Lung (tissue), 12 donors: Measurements from ENCODE around the gene MOGAT1. TPM values are rescaled to one million over a fixed set of nuclear protein-coding genes. Genes with fewer than 3 reads are reported as not detected.

Experiments
- ATAC-seq: fragments of 200-7000 bp; cut with Tn5 transposase; one replicate; pipeline ENCODE4 v1.9.1; 2020; ENCODE audit warnings: moderate number of reproducible peaks; ENCODE audit not compliant: insufficient read depth, low FRiP score
- DNase-seq, 3 donors: peaks; one replicate each; pipeline ENCODE4 v3.0.0-alpha.2; 2013 to 2017
- H3K27ac ChIP-seq, 2 donors: one replicate each; pipeline ENCODE4 v1.5.1; 2013; ENCODE audit warnings: mild to moderate bottlenecking in 2 of 2, moderate library complexity in 2 of 2, control low read depth in 1 of 2, inconsistent platforms in 1 of 2, low read depth in 1 of 2, low read length in 1 of 2
- H3K27me3 ChIP-seq, 3 donors: one replicate each; pipeline ENCODE4 v1.5.1; 2013; ENCODE audit warnings: low read length in 2 of 3; ENCODE audit not compliant: control insufficient read depth in 3 of 3, insufficient read depth in 3 of 3
- H3K36me3 ChIP-seq, 4 donors: one replicate each; pipeline ENCODE4 v1.5.1; 2013; ENCODE audit warnings: low read length in 4 of 4, mild to moderate bottlenecking in 1 of 4, moderate library complexity in 1 of 4; ENCODE audit not compliant: control insufficient read depth in 4 of 4, insufficient read depth in 4 of 4
- H3K4me1 ChIP-seq, 5 donors: one replicate each; pipeline ENCODE4 v1.5.1; 2013; ENCODE audit warnings: low read length in 5 of 5, mild to moderate bottlenecking in 2 of 5, moderate library complexity in 1 of 5; ENCODE audit not compliant: control insufficient read depth in 5 of 5, insufficient read depth in 5 of 5
- H3K4me3 ChIP-seq: one replicate; pipeline ENCODE4 v1.5.1; 2013; ENCODE audit warnings: mild to moderate bottlenecking, control low read depth, moderate library complexity
- H3K9ac ChIP-seq, 2 donors: one replicate each; pipeline ENCODE4 v1.5.1; 2013; ENCODE audit warnings: low read length in 2 of 2, control low read depth in 1 of 2; ENCODE audit not compliant: insufficient read depth in 1 of 2
- H3K9me3 ChIP-seq, 4 donors: one replicate each; pipeline ENCODE4 v1.5.1; 2013; ENCODE audit warnings: low read length in 3 of 4, mild to moderate bottlenecking in 1 of 4, moderate library complexity in 1 of 4; ENCODE audit not compliant: control insufficient read depth in 4 of 4, insufficient read depth in 3 of 4
- CTCF ChIP-seq: IDR thresholded peaks from 2 replicates; pipeline ENCODE4 v1.5.1; 2012; ENCODE audit warnings: mild to moderate bottlenecking; ENCODE audit errors: control extremely low read depth, extremely low read depth
- whole genome bisulfite sequencing, 2 donors: extraction: QIAGEN DNeasy Blood & Tissue Kit; methylation state at CpG; one replicate each; pipeline ENCODE4 v1.1.7; 2013; 5-methylcytosine and 5-hydroxymethylcytosine counted together
- polyA plus RNA-seq, 2 donors: library from polyadenylated mRNA; stranded (reverse); fragments of 200-250 nt; gene quantifications; one replicate each; pipeline ENCODE4 v1.2.1, GENCODE V29; 2013
- total RNA-seq, 2 donors: library from RNA; depleted of rRNA in 1 of 2; stranded (reverse); fragments of >200 nt in 1 of 2; gene quantifications; one replicate each; pipeline ENCODE4 v1.2.1, GENCODE V29; 2014 to 2021
- donor health status: control.
- donor health status: control.
- donor health status: Bipolar disorder and iron deficiency.
- donor health status: healthy.
- donor health status: DM: yes; HTN: yes; CAD: no.

Gene MOGAT1
- total and polyA plus RNA-seq, 4 donors, result 0.08 to 1.7 (median 0.18) TPM; not detected in 1

GRCh38 chr2:222623756-222624309 is 47.6 kb upstream of the MOGAT1 start:
- H3K9ac ChIP-seq, result no peak overlapping the region
- no peak for ATAC-seq
- peaks cover 15 to 49% (median 23%) of the 10 kb centered on the region in 4 donors for H3K36me3 ChIP-seq
- H3K4me1 ChIP-seq, result no peaks in the 10 kb centered on the region
- no peak overlapping the region for H3K4me3 ChIP-seq
- no peak for DNase-seq
- TF ChIP-seq CTCF, result no peak
- H3K9me3 ChIP-seq, result no peaks in the 10 kb centered on the region
- 87 to 89% methylated on average over 6 of the region's 6 CpGs for WGBS, 2 donors
- H3K27ac ChIP-seq, result no peak overlapping the region
- no peaks in the 10 kb centered on the region for H3K27me3 ChIP-seq

- no peaks in the 10 kb centered on the region for H3K27me3 ChIP-seq
- H3K4me3 ChIP-seq, result no peak overlapping the region
- no peak overlapping the region for H3K27ac ChIP-seq
- peaks cover 14 to 38% (median 29%) of the 10 kb centered on the region in 4 donors for H3K36me3 ChIP-seq
- DNase-seq, result no peak
- H3K9ac ChIP-seq, result no peak overlapping the region
- H3K4me1 ChIP-seq, result no peaks in the 10 kb centered on the region
- H3K9me3 ChIP-seq, result no peaks in the 10 kb centered on the region
- TF ChIP-seq CTCF, result no peak
- WGBS, 2 donors, result 95 to 96% methylated on average over 5 of the region's 5 CpGs
- ATAC-seq, result no peak
Measured at GRCh38 chr2:222627764-222628163, 43.7 kb upstream of the MOGAT1 start.

- Histone ChIP-seq H3K9ac (no peak overlapping the region), H3K27me3 (no peaks in the 10 kb centered on the region), H3K27ac (no peak overlapping the region), H3K9me3 (no peaks in the 10 kb centered on the region), H3K4me1 (no peaks in the 10 kb centered on the region), H3K36me3 (peaks cover 7 to 38% (median 15%) of the 10 kb centered on the region in 4 donors), H3K4me3 (no peak overlapping the region)
- no peak for TF ChIP-seq CTCF
- no peak for ATAC-seq
- DNase-seq, result no peak
- WGBS, 2 donors, result 98 to 100% methylated on average over 1 of the region's 1 CpG
Measured at GRCh38 chr2:222635295-222635694, 36.2 kb upstream of the MOGAT1 start.

- Histone ChIP-seq H3K9me3 (no peaks in the 10 kb centered on the region), H3K9ac (no peak overlapping the region), H3K4me1 (no peaks in the 10 kb centered on the region), H3K36me3 (peaks cover 6 to 37% (median 16%) of the 10 kb centered on the region in 4 donors), H3K4me3 (no peak overlapping the region), H3K27ac (no peak overlapping the region), H3K27me3 (no peaks in the 10 kb centered on the region)
- ATAC-seq (no peak), DNase-seq (no peak)
- 86 to 88% methylated on average over 1 of the region's 1 CpG for WGBS, 2 donors
- TF ChIP-seq CTCF, result no peak
Measured at GRCh38 chr2:222637067-222637466, 34.4 kb upstream of the MOGAT1 start.
